OCI-LY7 (cell line): ENCODE results near the gene VRTN. TPM values are rescaled to one million over a fixed set of nuclear protein-coding genes. Genes with fewer than 3 reads are reported as not detected.

Experiments used
- BruUV-seq: library from RNA; stranded (reverse); fragments of 400-500 nt; replicated peaks from 2 replicates; lab custom pipeline; 2021; lab: Mats Ljungman, UMichigan
- CTCF ChIA-PET: fragments of 300-600 bp; sonication (Branson Sonifier 250); formaldehyde crosslinking; loops from one replicate; lab custom pipeline; 2022; ENCODE audit warnings: antibody characterized with exemption; ENCODE audit not compliant: unreplicated experiment; lab: Charles Lee
- POLR2A ChIA-PET: fragments of 300-600 bp; sonication (Branson Sonifier 250); formaldehyde crosslinking; loops from one replicate; lab custom pipeline; 2022; ENCODE audit warnings: antibody characterized with exemption; lab: Charles Lee
- DNase-seq: peaks from one replicate; pipeline ENCODE4 v3.0.0-alpha.2; 2015; ENCODE audit warnings: low spot score
- H2AFZ ChIP-seq: fragments of 200-600 bp; sonication (generic), shearing (Covaris generic); 2 replicates; pipeline ENCODE4 v1.6.1; 2014; ENCODE audit warnings: mild to moderate bottlenecking, antibody characterized with exemption, low read length, moderate library complexity
- H3K27ac ChIP-seq: fragments of 200-600 bp; sonication (generic); 2 replicates; pipeline ENCODE4 v1.5.1; 2014; ENCODE audit warnings: mixed run types, low read depth, mild to moderate bottlenecking, moderate library complexity, low read length, inconsistent platforms; ENCODE audit not compliant: poor library complexity, severe bottlenecking
- H3K36me3 ChIP-seq: fragments of 200-600 bp; sonication (generic); 2 replicates; pipeline ENCODE4 v1.6.1; 2014; ENCODE audit warnings: mild to moderate bottlenecking, antibody characterized with exemption, low read length, moderate library complexity, mixed read lengths; ENCODE audit not compliant: insufficient read depth
- H3K4me1 ChIP-seq: fragments of 200-600 bp; sonication (generic); 2 replicates; pipeline ENCODE4 v1.5.1; 2014; ENCODE audit warnings: mild to moderate bottlenecking, low read length; ENCODE audit not compliant: insufficient read depth, poor library complexity, severe bottlenecking
- H3K4me2 ChIP-seq: fragments of 200-600 bp; sonication (generic); 2 replicates; pipeline ENCODE4 v1.6.1; 2014; ENCODE audit warnings: mild to moderate bottlenecking, low read length
- H3K4me3 ChIP-seq: fragments of 200-600 bp; sonication (generic); 2 replicates; pipeline ENCODE4 v1.5.1; 2014; ENCODE audit warnings: mild to moderate bottlenecking, low read depth, low read length; ENCODE audit not compliant: poor library complexity, severe bottlenecking
- H3K79me2 ChIP-seq: fragments of 200-600 bp; sonication (generic); 2 replicates; pipeline ENCODE4 v1.6.1; 2016; ENCODE audit warnings: low read depth, mild to moderate bottlenecking, low read length, moderate library complexity, mixed read lengths; ENCODE audit not compliant: insufficient read depth
- H3K9me2 ChIP-seq: fragments of 200-600 bp; sonication (generic); 2 replicates; pipeline ENCODE4 v1.6.1; 2016; ENCODE audit warnings: mild to moderate bottlenecking, low read length, mixed read lengths; ENCODE audit not compliant: insufficient read depth
- H3K9me3 ChIP-seq: fragments of 200-600 bp; sonication (generic); 2 replicates; pipeline ENCODE4 v1.6.1; 2014; ENCODE audit warnings: mild to moderate bottlenecking, mixed run types, low read length, mixed read lengths
- H4K20me1 ChIP-seq: fragments of 200-600 bp; sonication (generic); 2 replicates; pipeline ENCODE4 v1.6.1; 2014; ENCODE audit warnings: mild to moderate bottlenecking, antibody characterized with exemption, low read length, moderate library complexity, mixed read lengths; ENCODE audit not compliant: insufficient read depth
- EZH2phosphoT487 ChIP-seq: fragments of 200-600 bp; sonication (generic); IDR thresholded peaks from 2 replicates; pipeline ENCODE4 v1.6.1; 2018; ENCODE audit warnings: low read depth, borderline replicate concordance, mild to moderate bottlenecking, mixed run types, antibody characterized with exemption, low read length, moderate library complexity, mixed read lengths
- intact Hi-C: fragments of 100-400 bp; cut with micrococcal nuclease; formaldehyde crosslinking; loops from one replicate; pipeline ENCODE4 v1.10.0; 2022; ENCODE audit not compliant: unreplicated experiment
- total RNA-seq, 2 experiments: library from RNA; depleted of rRNA in 1 of 2; stranded (reverse); fragments of >200 nt in 1 of 2; shearing (Covaris generic) in 1 of 2; gene quantifications; 2 replicates each; pipeline ENCODE4 v1.2.3, GENCODE V29; 2014 to 2022
- TF ChIP-seq, protein P1 (sequence below): fragments of 200-600 bp; sonication (generic); conservative IDR thresholded peaks from 2 replicates; pipeline ENCODE4 v1.5.1; 2014; ENCODE audit warnings: mild to moderate bottlenecking, antibody characterized with exemption, low read length, moderate library complexity, mixed read lengths

Gene VRTN
- total RNA-seq, 2 experiments from 2014 or later, result not detected

DNA sequence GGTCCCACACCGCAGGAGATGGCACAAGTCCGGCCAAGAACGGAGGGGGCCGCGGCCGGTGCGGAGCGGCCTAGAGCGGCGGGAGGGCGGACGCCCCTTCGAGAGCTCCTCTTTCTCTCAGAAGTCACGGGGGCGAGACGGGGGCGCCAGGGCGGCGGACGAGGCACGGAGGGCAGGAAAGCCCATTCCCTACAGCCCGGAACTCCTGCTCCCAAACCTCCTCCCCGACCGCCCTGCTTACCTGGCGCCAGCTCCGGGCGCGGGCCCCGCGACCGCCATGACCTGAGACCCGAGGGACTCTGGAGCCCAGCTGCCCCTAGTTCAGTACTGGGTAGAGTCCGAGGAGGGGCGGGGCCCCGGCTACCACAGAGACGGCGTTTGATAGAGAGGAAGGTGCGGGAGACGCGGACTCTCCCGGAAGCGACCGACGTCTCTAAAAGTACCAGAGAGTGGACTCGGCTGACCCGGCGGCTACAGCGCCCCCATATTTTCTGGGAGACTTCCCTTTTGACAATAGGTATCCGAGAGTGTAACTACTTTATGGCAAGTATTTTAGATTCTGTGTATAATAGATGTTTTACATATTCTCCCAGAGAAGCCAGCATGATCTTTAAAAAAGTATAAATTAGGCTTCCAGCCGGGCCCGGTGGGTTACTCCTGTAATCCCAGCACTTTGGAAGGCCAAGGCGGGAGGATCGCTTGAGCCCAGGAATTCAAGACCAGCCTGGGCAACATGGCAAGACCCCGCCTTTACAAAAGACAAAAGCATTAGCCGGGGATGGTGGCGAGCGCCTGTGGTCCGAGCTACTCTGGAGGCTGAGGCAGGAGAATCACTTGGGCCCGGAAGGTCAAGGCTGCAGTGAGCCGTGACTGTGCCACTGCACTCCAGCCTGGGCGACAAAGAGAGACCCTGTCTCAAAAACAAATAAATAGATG lies 45.4 kb upstream of the VRTN start, which contains the start of gene ABCD4:
Gene ABCD4 (minus strand): TSS at position 301 of the 936 bp plus-strand sequence. CDS start 22 bp downstream, at position 279.
- H3K36me3 ChIP-seq, result peaks cover 13% of the 10 kb centered on the region; the same call in 1 of the 2 replicates
- no peak for TF ChIP-seq EZH2phosphoT487
- TF ChIP-seq, protein P1, sequence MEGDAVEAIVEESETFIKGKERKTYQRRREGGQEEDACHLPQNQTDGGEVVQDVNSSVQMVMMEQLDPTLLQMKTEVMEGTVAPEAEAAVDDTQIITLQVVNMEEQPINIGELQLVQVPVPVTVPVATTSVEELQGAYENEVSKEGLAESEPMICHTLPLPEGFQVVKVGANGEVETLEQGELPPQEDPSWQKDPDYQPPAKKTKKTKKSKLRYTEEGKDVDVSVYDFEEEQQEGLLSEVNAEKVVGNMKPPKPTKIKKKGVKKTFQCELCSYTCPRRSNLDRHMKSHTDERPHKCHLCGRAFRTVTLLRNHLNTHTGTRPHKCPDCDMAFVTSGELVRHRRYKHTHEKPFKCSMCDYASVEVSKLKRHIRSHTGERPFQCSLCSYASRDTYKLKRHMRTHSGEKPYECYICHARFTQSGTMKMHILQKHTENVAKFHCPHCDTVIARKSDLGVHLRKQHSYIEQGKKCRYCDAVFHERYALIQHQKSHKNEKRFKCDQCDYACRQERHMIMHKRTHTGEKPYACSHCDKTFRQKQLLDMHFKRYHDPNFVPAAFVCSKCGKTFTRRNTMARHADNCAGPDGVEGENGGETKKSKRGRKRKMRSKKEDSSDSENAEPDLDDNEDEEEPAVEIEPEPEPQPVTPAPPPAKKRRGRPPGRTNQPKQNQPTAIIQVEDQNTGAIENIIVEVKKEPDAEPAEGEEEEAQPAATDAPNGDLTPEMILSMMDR, result peak; percentile 87
- DNase-seq, result peak; percentile 94
- BruUV-seq, result TSS peak; percentile 78
- H3K9me3 ChIP-seq, result no peaks in the 10 kb centered on the region
- H3K4me1 ChIP-seq, result peaks cover 16% of the 10 kb centered on the region
- peaks cover 23% of the 10 kb centered on the region; the same call in 1 of the 2 replicates for H3K79me2 ChIP-seq
- peak within 1 kb of the TSS; percentile 86 for H3K4me3 ChIP-seq
- peak within 1 kb of the TSS; percentile 66 for H3K27ac ChIP-seq
- no peaks in the 10 kb centered on the region for H4K20me1 ChIP-seq
- peak within 1 kb of the TSS; percentile 81 for H3K4me2 ChIP-seq
- H2AFZ ChIP-seq, result peak within 1 kb of the TSS; percentile 98
- ChIA-PET POLR2A (interaction anchor here (0.5 to 0.6 kb wide), 3 partner anchors 34 to 351 kb away, joined by 3 to 4 read pairs (median 3); no protein-coding TSS in a partner anchor), CTCF (no interaction called here)
- H3K9me2 ChIP-seq, result no peaks in the 10 kb centered on the region
- intact Hi-C loops, result loop anchor here (2.0 kb wide), 1 partner anchor 98 kb away; no protein-coding TSS in a partner anchor

GRCh38 chr14:74308695-74309094 lies 39.6 kb upstream of the VRTN start:
- BruUV-seq, result no TSS peak
- no peak for TF ChIP-seq EZH2phosphoT487
- no peak for DNase-seq
- Histone ChIP-seq H3K27ac (no peak overlapping the region), H4K20me1 (no peaks in the 10 kb centered on the region), H3K9me2 (no peaks in the 10 kb centered on the region), H3K4me1 (peaks cover 2% of the 10 kb centered on the region), H3K9me3 (no peaks in the 10 kb centered on the region), H3K36me3 (no peaks in the 10 kb centered on the region), H3K79me2 (peaks cover 1% of the 10 kb centered on the region; the same call in 1 of the 2 replicates), H3K4me3 (no peak overlapping the region), H3K4me2 (no peak overlapping the region), H2AFZ (no peak overlapping the region)
- ChIA-PET CTCF (no interaction called here), POLR2A (interaction anchor here (0.6 to 0.9 kb wide), 5 partner anchors 12 to 503 kb away, joined by 3 to 4 read pairs (median 4); no protein-coding TSS in a partner anchor)
- intact Hi-C loops, result no loop called here

DNA sequence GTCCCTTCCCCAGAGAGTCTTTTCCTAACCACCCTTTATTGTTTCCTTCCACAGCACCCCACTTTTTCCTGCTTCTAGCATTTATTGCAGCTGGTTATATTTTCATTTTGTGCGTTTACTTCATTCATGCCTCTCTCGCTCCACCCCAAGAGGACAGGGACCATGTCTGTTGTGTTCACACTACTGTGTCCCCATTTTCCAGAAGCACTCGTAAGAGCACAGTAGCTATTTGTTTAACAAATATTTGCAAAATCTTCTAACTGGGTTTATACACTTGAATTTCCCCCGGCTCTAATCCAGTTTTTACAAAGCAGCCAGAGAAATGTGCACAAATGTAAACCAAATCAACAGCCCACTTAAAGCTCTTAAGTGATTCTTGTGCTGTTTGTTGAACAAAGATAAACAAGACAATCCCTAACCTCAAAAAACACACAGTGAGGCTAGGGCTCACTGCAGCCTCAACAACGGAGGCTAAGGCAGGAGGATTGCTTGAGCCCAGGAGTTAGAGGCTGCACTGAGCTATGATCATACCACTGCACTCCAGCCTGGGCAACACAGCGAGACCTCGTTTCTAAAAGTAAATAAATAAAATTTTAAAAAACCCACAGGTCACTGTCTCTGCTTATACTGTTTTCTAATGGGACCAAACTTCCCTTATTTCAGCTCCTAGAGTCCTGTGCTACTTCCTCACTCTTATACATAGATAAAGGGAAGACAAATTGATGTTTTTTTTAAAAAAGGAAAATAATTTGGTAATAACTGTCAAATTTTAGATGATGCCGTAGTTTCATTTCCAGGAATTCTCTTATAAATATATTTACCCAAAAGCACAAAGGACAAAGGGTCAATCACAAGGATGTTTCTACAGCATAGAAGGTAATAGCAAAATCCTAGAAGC lies 38.9 kb upstream of the VRTN start:
- Histone ChIP-seq H3K27ac (no peak overlapping the region), H3K4me1 (no peaks in the 10 kb centered on the region), H3K36me3 (no peaks in the 10 kb centered on the region), H3K4me2 (no peak overlapping the region), H3K9me2 (no peaks in the 10 kb centered on the region), H3K79me2 (no peaks in the 10 kb centered on the region), H3K9me3 (no peaks in the 10 kb centered on the region), H2AFZ (no peak overlapping the region), H4K20me1 (no peaks in the 10 kb centered on the region), H3K4me3 (no peak overlapping the region)
- intact Hi-C loops, result no loop called here
- no peak for DNase-seq
- ChIA-PET CTCF (no interaction called here), POLR2A (interaction anchor here (0.7 to 0.9 kb wide), 2 partner anchors 12 to 169 kb away, joined by 3 to 4 read pairs; no protein-coding TSS in a partner anchor)
- BruUV-seq, result no TSS peak
- TF ChIP-seq, protein P1, result no peak
- no peak for TF ChIP-seq EZH2phosphoT487
